Gastroesophageal sphincter (tissue), 4 donors: ENCODE data around the gene MARS1. TPM values are rescaled to one million over a fixed set of nuclear protein-coding genes. Genes with fewer than 3 reads are reported as not detected.

Experiments
- ATAC-seq: fragments of 150-250 bp; one replicate; pipeline ENCODE4 v1.9.1; 2016; ENCODE audit warnings: mild to moderate bottlenecking, moderate library complexity
- H3K27ac ChIP-seq, 4 donors: fragments of 200-600 bp; sonication (generic) in 3 of 4; 1 replicate in 3 of 4; 2 replicates in 1 of 4; pipeline ENCODE4 v1.5.1; 2016 to 2019
- H3K27me3 ChIP-seq: fragments of 200-600 bp; sonication (generic); one replicate; pipeline ENCODE4 v1.5.1; 2019
- H3K36me3 ChIP-seq, 2 donors: fragments of 200-600 bp; sonication (generic); one replicate each; pipeline ENCODE4 v1.5.1; 2019; ENCODE audit warnings: control low read depth in 1 of 2
- H3K4me1 ChIP-seq, 3 donors: fragments of 200-600 bp; sonication (generic); 1 replicate in 2 of 3; 2 replicates in 1 of 3; pipeline ENCODE4 v1.5.1; 2016 to 2019; ENCODE audit warnings: control low read depth in 2 of 3
- H3K4me3 ChIP-seq, 2 donors: fragments of 200-600 bp; sonication (generic); one replicate each; pipeline ENCODE4 v1.5.1; 2019; ENCODE audit warnings: mild to moderate bottlenecking in 1 of 2, moderate library complexity in 1 of 2
- H3K9me3 ChIP-seq, 3 donors: fragments of 200-600 bp; sonication (generic); one replicate each; pipeline ENCODE4 v1.5.1; 2017 to 2019; ENCODE audit warnings: control low read depth in 2 of 3
- CTCF ChIP-seq, 4 experiments: fragments of 200-600 bp in 2 of 4; fragments of 450-650 bp in 2 of 4; sonication (generic) in 1 of 4; IDR thresholded peaks; one replicate each; pipeline ENCODE4 v1.5.1; 2017 to 2019; ENCODE audit warnings: antibody characterized with exemption in 4 of 4, mild to moderate bottlenecking in 2 of 4, moderate library complexity in 2 of 4
- EP300 ChIP-seq: sonication (generic); formaldehyde crosslinking; IDR thresholded peaks from one replicate; pipeline ENCODE4 v1.6.1; 2017; ENCODE audit warnings: antibody characterized with exemption, mild to moderate bottlenecking
- POLR2A ChIP-seq, 2 donors: fragments of 450-650 bp; IDR thresholded peaks; one replicate each; pipeline ENCODE4 v1.6.1; 2017; ENCODE audit warnings: antibody characterized with exemption in 2 of 2, mild to moderate bottlenecking in 2 of 2, moderate library complexity in 1 of 2
- POLR2AphosphoS5 ChIP-seq: sonication (generic); formaldehyde crosslinking; IDR thresholded peaks from one replicate; pipeline ENCODE4 v1.6.1; 2017; ENCODE audit warnings: antibody characterized with exemption
- WGBS, 2 donors: methylation state at CpG; one replicate each; pipeline ENCODE4 v1.1.5; 2018; ENCODE audit warnings: low coverage in 1 of 2; 5-methylcytosine and 5-hydroxymethylcytosine counted together
- total RNA-seq, 4 donors: library from RNA; depleted of rRNA; stranded (reverse); fragments of >200 nt; gene quantifications; one replicate each; pipeline ENCODE4 v1.1.0, GENCODE V29; 2016

Gene MARS1
- total RNA-seq, 4 donors from 2014 or later, result 67.4 to 209 (median 81.7) TPM

- peaks cover 0 to 86% of the 10 kb centered on the region in 2 donors for H3K36me3 ChIP-seq
- ATAC-seq, result no peak
- no peaks in the 10 kb centered on the region for H3K27me3 ChIP-seq
- WGBS, 2 donors, result 55 to 75% methylated on average over 3 to 6 of the region's 6 CpGs
- H3K4me1 ChIP-seq, result peaks cover 0 to 5% (median 0%) of the 10 kb centered on the region in 3 donors
- H3K27ac ChIP-seq, result no peak overlapping the region
- no peak overlapping the region for H3K4me3 ChIP-seq
- no peaks in the 10 kb centered on the region for H3K9me3 ChIP-seq
- no peak for TF ChIP-seq EP300
- no peak for TF ChIP-seq POLR2AphosphoS5
- no peak for TF ChIP-seq CTCF (IDR thresholded peaks at IDR 0.05)
- TF ChIP-seq POLR2A (IDR thresholded peaks at IDR 0.05), result no peak
Observed at GRCh38 chr12:57535764-57536596, 48.1 kb downstream of the MARS1 start.

GRCh38 chr12:57536597-57536942, 48.7 kb downstream of the MARS1 start:
- H3K4me3 ChIP-seq, result no peak overlapping the region
- H3K36me3 ChIP-seq, result peaks cover 0 to 86% of the 10 kb centered on the region in 2 donors
- no peak overlapping the region for H3K27ac ChIP-seq
- ATAC-seq, result no peak
- H3K4me1 ChIP-seq, result peaks cover 0 to 5% (median 0%) of the 10 kb centered on the region in 3 donors
- H3K27me3 ChIP-seq, result no peaks in the 10 kb centered on the region
- no peaks in the 10 kb centered on the region for H3K9me3 ChIP-seq
- 100% methylated on average over 1 of the region's 1 CpG; no CpG with 5 or more reads in 1 of the 2 donors for WGBS, 2 donors
- no peak for TF ChIP-seq CTCF (IDR thresholded peaks at IDR 0.05)
- TF ChIP-seq POLR2A (IDR thresholded peaks at IDR 0.05), result no peak
- no peak for TF ChIP-seq POLR2AphosphoS5
- no peak for TF ChIP-seq EP300

DNA sequence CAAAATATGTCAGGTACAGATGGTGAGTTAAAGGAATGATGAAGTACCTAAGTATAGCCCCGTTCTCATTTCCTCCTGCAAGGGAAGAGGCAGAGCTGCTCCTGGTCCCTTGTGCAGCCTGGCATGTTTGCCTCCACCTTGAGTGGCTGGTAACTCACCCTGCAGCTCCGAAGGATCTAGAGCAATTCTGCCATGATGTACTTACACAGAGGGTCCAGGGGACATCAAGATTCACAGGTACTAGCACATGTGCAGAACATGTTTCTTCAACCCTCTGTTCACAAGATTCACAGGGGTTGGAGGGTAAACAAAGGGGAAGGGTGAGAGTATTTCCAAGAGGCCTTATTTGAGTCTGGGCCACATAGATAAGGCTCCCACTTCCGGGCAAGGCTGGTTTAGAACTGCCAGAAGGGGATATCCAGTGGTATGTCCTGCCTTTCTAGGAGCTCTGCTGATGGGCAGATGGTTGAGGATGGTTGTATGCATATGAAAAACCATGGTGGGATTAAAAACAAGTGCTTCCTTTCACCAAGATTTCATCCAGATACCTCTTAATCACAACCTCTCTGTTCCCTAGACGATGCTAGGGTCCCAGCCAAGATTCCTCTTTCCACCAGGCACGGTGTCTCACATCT, 51.4 kb downstream of the MARS1 start:
- 60 to 79% methylated on average over 1 to 4 of the region's 5 CpGs for WGBS, 2 donors
- no peaks in the 10 kb centered on the region for H3K27me3 ChIP-seq
- peaks cover 0 to 18% (median 0%) of the 10 kb centered on the region in 3 donors for H3K4me1 ChIP-seq
- no peaks in the 10 kb centered on the region for H3K9me3 ChIP-seq
- H3K36me3 ChIP-seq, result peaks cover 0 to 73% of the 10 kb centered on the region in 2 donors
- no peak overlapping the region for H3K4me3 ChIP-seq
- TF ChIP-seq POLR2A (IDR thresholded peaks at IDR 0.05) (no peak), EP300 (no peak), POLR2AphosphoS5 (no peak), CTCF (IDR thresholded peaks at IDR 0.05) (no peak)
- no peak overlapping the region for H3K27ac ChIP-seq
- ATAC-seq, result no peak

DNA sequence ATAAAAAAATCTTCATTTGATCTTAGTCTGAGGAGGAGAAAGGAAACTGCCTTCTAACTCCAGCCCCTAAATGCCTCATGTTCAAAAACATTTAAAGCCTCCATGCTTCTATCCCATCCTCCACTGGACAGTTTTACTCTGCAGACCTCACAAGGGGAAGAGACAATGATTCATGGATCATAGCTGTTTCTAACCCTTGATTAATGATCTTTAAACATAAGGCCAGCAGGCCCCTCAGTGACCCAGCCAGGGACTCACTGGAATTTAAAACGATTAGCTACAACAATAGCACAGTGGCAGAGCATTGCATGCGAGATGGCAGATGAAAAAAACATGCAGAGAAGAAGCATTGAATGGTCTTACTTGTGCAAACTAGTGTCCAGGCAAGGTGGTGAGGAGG, 53.1 kb downstream of the MARS1 start:
- Histone ChIP-seq H3K9me3 (no peaks in the 10 kb centered on the region), H3K4me3 (no peak overlapping the region), H3K36me3 (peaks cover 0 to 55% of the 10 kb centered on the region in 2 donors), H3K4me1 (peaks cover 3 to 35% (median 8%) of the 10 kb centered on the region in 3 donors), H3K27me3 (no peaks in the 10 kb centered on the region), H3K27ac (no peak overlapping the region)
- WGBS, 2 donors, result 17 to 21% methylated on average over 2 of the region's 2 CpGs
- ATAC-seq, result no peak
- TF ChIP-seq EP300, result no peak
- TF ChIP-seq POLR2A (IDR thresholded peaks at IDR 0.05), result no peak
- no peak for TF ChIP-seq CTCF (IDR thresholded peaks at IDR 0.05)
- no peak for TF ChIP-seq POLR2AphosphoS5

DNA sequence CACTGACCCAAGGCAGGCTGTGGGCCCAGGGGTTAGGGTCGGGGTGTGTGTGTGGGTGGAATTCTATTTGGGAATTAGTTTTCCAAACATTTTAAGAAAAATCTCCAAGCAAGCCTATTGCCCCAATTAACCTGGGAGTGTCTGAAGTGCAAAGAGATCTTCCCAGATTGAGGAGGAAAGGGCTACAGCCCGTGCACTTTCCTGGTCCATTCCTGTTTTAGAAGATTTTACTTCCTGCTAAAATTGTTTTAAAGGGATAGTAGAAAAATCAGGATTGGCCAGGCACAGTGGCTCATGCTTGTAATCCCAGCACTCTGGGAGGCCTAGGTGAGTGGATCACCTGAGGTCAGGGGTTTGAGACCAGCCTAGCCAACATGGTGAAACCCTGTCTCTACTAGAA, 53.8 kb downstream of the MARS1 start:
- WGBS, 2 donors, result 86 to 88% methylated on average over 1 to 2 of the region's 2 CpGs
- peaks cover 0 to 50% of the 10 kb centered on the region in 2 donors for H3K36me3 ChIP-seq
- ATAC-seq, result no peak
- no peaks in the 10 kb centered on the region for H3K9me3 ChIP-seq
- peaks cover 3 to 34% (median 11%) of the 10 kb centered on the region in 3 donors for H3K4me1 ChIP-seq
- no peak overlapping the region for H3K4me3 ChIP-seq
- no peaks in the 10 kb centered on the region for H3K27me3 ChIP-seq
- TF ChIP-seq EP300 (no peak), POLR2A (IDR thresholded peaks at IDR 0.05) (no peak), POLR2AphosphoS5 (no peak), CTCF (IDR thresholded peaks at IDR 0.05) (no peak)
- H3K27ac ChIP-seq, result no peak overlapping the region
